Measurements from ENCODE around the gene TRPM3.

The TRPM3 gene

GRCh38 chr9:70498866-70499265, 622.6 kb downstream of the TRPM3 start:
- no peak for DNase-seq

- no peak for DNase-seq
Measured at GRCh38 chr9:70496244-70496643, 625.2 kb downstream of the TRPM3 start.

- DNase-seq, result no peak
Measured at GRCh38 chr9:70495514-70495913, 625.9 kb downstream of the TRPM3 start.

- DNase-seq, result no peak
Measured at GRCh38 chr9:70494221-70494620, 627.2 kb downstream of the TRPM3 start.

GRCh38 chr9:70493029-70493428, 628.4 kb downstream of the TRPM3 start:
- no peak for DNase-seq

- DNase-seq, result no peak
Measured at GRCh38 chr9:70492319-70492777, 629.1 kb downstream of the TRPM3 start.

- DNase-seq, result no peak
Measured at GRCh38 chr9:70491426-70492318, 629.7 kb downstream of the TRPM3 start.

GRCh38 chr9:70490478-70490877, 630.9 kb downstream of the TRPM3 start:
- no peak for DNase-seq

GRCh38 chr9:70488793-70489105, 632.7 kb downstream of the TRPM3 start:
- no peak for DNase-seq

GRCh38 chr9:70488098-70488792, 633.2 kb downstream of the TRPM3 start:
- DNase-seq, result no peak

- no peak for DNase-seq
Measured at GRCh38 chr9:70486127-70486526, 635.3 kb downstream of the TRPM3 start.

GRCh38 chr9:70485273-70485858, 636.1 kb downstream of the TRPM3 start:
- DNase-seq, result no peak

- DNase-seq, result no peak
Measured at GRCh38 chr9:70484232-70485130, 636.9 kb downstream of the TRPM3 start.

GRCh38 chr9:70481471-70481870, 640.0 kb downstream of the TRPM3 start:
- no peak for DNase-seq

GRCh38 chr9:70480405-70480980, 640.9 kb downstream of the TRPM3 start:
- no peak for DNase-seq

- no peak for DNase-seq
Measured at GRCh38 chr9:70479880-70480291, 641.5 kb downstream of the TRPM3 start.

Data from activated T-cell treated with anti-CD3 and anti-CD28 coated beads, Interleukin-2, amount 50 U/mL, for 1 hour (primary cell).